Panc1 (cell line): ENCODE results near the gene LANCL2. TPM values are rescaled to one million over a fixed set of nuclear protein-coding genes. Genes with fewer than 3 reads are reported as not detected.

Source experiments
- ATAC-seq: fragments of 200-7000 bp; cut with Tn5 transposase; 2 replicates; pipeline ENCODE4 v1.9.1; 2020; ENCODE audit warnings: mild to moderate bottlenecking, moderate library complexity
- BruUV-seq: library from RNA; stranded (reverse); fragments of 400-500 nt; replicated peaks from 2 replicates; lab custom pipeline; 2021; lab: Mats Ljungman, UMichigan
- CTCF ChIA-PET: fragments of 300-600 bp; sonication (Branson Sonifier 250); formaldehyde crosslinking; loops from one replicate; lab custom pipeline; 2022; ENCODE audit warnings: antibody characterized with exemption; lab: Charles Lee
- POLR2A ChIA-PET: fragments of 300-600 bp; sonication (Branson Sonifier 250); formaldehyde crosslinking; loops from one replicate; lab custom pipeline; 2022; ENCODE audit warnings: antibody characterized with exemption; lab: Charles Lee
- DNase-seq: peaks from one replicate; pipeline ENCODE4 v3.0.0-alpha.2; 2010; ENCODE audit warnings: low read depth, low spot score
- H3K27ac ChIP-seq: 2 replicates; pipeline ENCODE4 v1.5.1; 2011; ENCODE audit warnings: mild to moderate bottlenecking, low read length, inconsistent platforms
- H3K27me3 ChIP-seq: fragments of 200-500 bp; sonication (Bioruptor generic); 2 replicates; pipeline ENCODE4 v1.6.0; 2014; ENCODE audit warnings: low read length, inconsistent platforms; ENCODE audit not compliant: control insufficient read depth, insufficient read depth
- H3K36me3 ChIP-seq: fragments of 200-500 bp; sonication (Bioruptor generic); 2 replicates; pipeline ENCODE4 v1.5.1; 2014; ENCODE audit warnings: inconsistent platforms, mild to moderate bottlenecking, low read length, moderate library complexity; ENCODE audit not compliant: control insufficient read depth, insufficient read depth
- H3K4me1 ChIP-seq: 2 replicates; pipeline ENCODE4 v1.5.1; 2011; ENCODE audit warnings: inconsistent platforms, mild to moderate bottlenecking, low read length, moderate library complexity; ENCODE audit not compliant: control insufficient read depth, insufficient read depth
- H3K4me3 ChIP-seq, 2 experiments: 2 replicates each; pipeline ENCODE4 v1.5.1; 2011 to 2012; ENCODE audit warnings: low read depth in 2 of 2, low read length in 2 of 2, mild to moderate bottlenecking in 2 of 2, inconsistent platforms in 1 of 2, moderate library complexity in 1 of 2
- H3K9me3 ChIP-seq: fragments of 200-500 bp; sonication (Bioruptor generic); 2 replicates; pipeline ENCODE4 v1.5.1; 2014; ENCODE audit warnings: low read depth, mild to moderate bottlenecking, inconsistent platforms, low read length, moderate library complexity; ENCODE audit not compliant: control insufficient read depth, insufficient read depth
- POLR2AphosphoS5 ChIP-seq: IDR thresholded peaks from 2 replicates; pipeline ENCODE4 v1.6.1; 2012; ENCODE audit warnings: mild to moderate bottlenecking, low read depth, low read length, moderate library complexity
- SIN3A ChIP-seq: IDR thresholded peaks from 2 replicates; pipeline ENCODE4 v1.6.1; 2012; ENCODE audit warnings: low read depth, mild to moderate bottlenecking, low read length, moderate library complexity, borderline replicate concordance; ENCODE audit not compliant: insufficient read depth
- TCF7L2 ChIP-seq: IDR thresholded peaks from 2 replicates; pipeline ENCODE4 v1.6.1; 2011; ENCODE audit warnings: mild to moderate bottlenecking, low read depth, low read length, inconsistent platforms
- in situ Hi-C: cut with HindIII; loops from 2 replicates; pipeline ENCODE4 v1.10.0; 2016; ENCODE audit warnings: low sequenced_read_pairs, low pct_unique_long_range_greater_than_20kb
- intact Hi-C: fragments of 100-400 bp; cut with micrococcal nuclease; formaldehyde crosslinking; loops from one replicate; pipeline ENCODE4 v1.10.0; 2022; ENCODE audit not compliant: unreplicated experiment
- total RNA-seq: library from RNA; stranded (reverse); gene quantifications from one replicate; pipeline ENCODE4 v1.2.1, GENCODE V29; 2021; ENCODE audit not compliant: unreplicated experiment
- TF ChIP-seq, protein P1 (sequence below), 2 experiments: IDR thresholded peaks; 2 replicates each; pipeline ENCODE4 v1.6.1; 2011 to 2012; ENCODE audit warnings: low read depth in 2 of 2, control low read depth in 1 of 2, low read length in 1 of 2, mild to moderate bottlenecking in 1 of 2, moderate library complexity in 1 of 2; ENCODE audit not compliant: insufficient read depth in 1 of 2
- TF ChIP-seq, protein P2 (sequence below): fragments of 450-650 bp; IDR thresholded peaks from 2 replicates; pipeline ENCODE4 v1.5.1; 2017; ENCODE audit warnings: mild to moderate bottlenecking

Gene LANCL2
- total RNA-seq, 1 experiment from 2014 or later, result 30.6 TPM

- intact Hi-C loops (no loop called here), in situ Hi-C loops (no loop called here)
- Histone ChIP-seq H3K4me3 (no peak overlapping the region), H3K27ac (no peak overlapping the region), H3K9me3 (no peaks in the 10 kb centered on the region), H3K36me3 (no peaks in the 10 kb centered on the region), H3K4me1 (peaks cover 7% of the 10 kb centered on the region), H3K27me3 (no peaks in the 10 kb centered on the region)
- DNase-seq (no peak), ATAC-seq (no peak)
- ChIA-PET CTCF (no interaction called here), POLR2A (no interaction called here)
- no TSS peak for BruUV-seq
- no peak for TF ChIP-seq POLR2AphosphoS5
- TF ChIP-seq, protein P1, sequence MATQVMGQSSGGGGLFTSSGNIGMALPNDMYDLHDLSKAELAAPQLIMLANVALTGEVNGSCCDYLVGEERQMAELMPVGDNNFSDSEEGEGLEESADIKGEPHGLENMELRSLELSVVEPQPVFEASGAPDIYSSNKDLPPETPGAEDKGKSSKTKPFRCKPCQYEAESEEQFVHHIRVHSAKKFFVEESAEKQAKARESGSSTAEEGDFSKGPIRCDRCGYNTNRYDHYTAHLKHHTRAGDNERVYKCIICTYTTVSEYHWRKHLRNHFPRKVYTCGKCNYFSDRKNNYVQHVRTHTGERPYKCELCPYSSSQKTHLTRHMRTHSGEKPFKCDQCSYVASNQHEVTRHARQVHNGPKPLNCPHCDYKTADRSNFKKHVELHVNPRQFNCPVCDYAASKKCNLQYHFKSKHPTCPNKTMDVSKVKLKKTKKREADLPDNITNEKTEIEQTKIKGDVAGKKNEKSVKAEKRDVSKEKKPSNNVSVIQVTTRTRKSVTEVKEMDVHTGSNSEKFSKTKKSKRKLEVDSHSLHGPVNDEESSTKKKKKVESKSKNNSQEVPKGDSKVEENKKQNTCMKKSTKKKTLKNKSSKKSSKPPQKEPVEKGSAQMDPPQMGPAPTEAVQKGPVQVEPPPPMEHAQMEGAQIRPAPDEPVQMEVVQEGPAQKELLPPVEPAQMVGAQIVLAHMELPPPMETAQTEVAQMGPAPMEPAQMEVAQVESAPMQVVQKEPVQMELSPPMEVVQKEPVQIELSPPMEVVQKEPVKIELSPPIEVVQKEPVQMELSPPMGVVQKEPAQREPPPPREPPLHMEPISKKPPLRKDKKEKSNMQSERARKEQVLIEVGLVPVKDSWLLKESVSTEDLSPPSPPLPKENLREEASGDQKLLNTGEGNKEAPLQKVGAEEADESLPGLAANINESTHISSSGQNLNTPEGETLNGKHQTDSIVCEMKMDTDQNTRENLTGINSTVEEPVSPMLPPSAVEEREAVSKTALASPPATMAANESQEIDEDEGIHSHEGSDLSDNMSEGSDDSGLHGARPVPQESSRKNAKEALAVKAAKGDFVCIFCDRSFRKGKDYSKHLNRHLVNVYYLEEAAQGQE (IDR thresholded peaks at IDR 0.05; ENCODE audit: insufficient read depth in 1 of 2, low read depth in 2 of 2, low read length in 1 of 2), result no peak
- no peak for TF ChIP-seq SIN3A
- TF ChIP-seq TCF7L2, result no peak
- TF ChIP-seq, protein P2, sequence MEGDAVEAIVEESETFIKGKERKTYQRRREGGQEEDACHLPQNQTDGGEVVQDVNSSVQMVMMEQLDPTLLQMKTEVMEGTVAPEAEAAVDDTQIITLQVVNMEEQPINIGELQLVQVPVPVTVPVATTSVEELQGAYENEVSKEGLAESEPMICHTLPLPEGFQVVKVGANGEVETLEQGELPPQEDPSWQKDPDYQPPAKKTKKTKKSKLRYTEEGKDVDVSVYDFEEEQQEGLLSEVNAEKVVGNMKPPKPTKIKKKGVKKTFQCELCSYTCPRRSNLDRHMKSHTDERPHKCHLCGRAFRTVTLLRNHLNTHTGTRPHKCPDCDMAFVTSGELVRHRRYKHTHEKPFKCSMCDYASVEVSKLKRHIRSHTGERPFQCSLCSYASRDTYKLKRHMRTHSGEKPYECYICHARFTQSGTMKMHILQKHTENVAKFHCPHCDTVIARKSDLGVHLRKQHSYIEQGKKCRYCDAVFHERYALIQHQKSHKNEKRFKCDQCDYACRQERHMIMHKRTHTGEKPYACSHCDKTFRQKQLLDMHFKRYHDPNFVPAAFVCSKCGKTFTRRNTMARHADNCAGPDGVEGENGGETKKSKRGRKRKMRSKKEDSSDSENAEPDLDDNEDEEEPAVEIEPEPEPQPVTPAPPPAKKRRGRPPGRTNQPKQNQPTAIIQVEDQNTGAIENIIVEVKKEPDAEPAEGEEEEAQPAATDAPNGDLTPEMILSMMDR, result no peak
Measured at GRCh38 chr7:55425141-55425752, 60.1 kb downstream of the LANCL2 start.

DNA sequence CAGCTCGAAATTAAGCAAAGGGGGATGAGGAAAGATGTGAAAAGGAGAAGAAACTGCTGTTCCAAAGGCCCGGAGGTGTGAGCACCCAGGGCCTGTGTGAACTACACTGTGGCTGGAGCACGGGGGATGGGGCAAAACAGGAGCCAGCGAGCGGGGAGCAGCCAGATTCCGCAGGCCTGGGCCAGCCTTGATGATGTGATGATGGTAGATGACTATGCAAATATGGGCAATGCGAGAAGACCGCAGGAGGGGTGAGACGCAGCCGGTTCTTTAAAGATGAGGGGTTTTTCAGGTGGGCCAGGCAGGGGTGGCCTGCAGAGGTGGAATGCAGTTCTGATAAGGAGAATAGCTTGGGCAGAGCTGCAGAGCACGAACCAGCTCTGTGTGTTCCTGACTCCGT, 61.5 kb downstream of the LANCL2 start:
- intact Hi-C loops, result no loop called here
- BruUV-seq, result no TSS peak
- in situ Hi-C loops, result no loop called here
- Histone ChIP-seq H3K4me3 (no peak overlapping the region), H3K4me1 (no peaks in the 10 kb centered on the region), H3K27ac (no peak overlapping the region), H3K27me3 (no peaks in the 10 kb centered on the region), H3K9me3 (no peaks in the 10 kb centered on the region), H3K36me3 (no peaks in the 10 kb centered on the region)
- ATAC-seq (no peak), DNase-seq (no peak)
- POLR2A ChIA-PET, result no interaction called here
- TF ChIP-seq TCF7L2 (no peak), SIN3A (no peak), POLR2AphosphoS5 (no peak)
- TF ChIP-seq, protein P2, result no peak
- TF ChIP-seq, protein P1 (IDR thresholded peaks at IDR 0.05; ENCODE audit: insufficient read depth in 1 of 2, low read depth in 2 of 2, low read length in 1 of 2), result no peak
- CTCF ChIA-PET, result no interaction called here
